IPS DF 6.9 (cell line): ENCODE measurements around the gene ZBTB3.
"Not testable (repeated sequence)": the region's sequence is repeated elsewhere in the genome, so short reads cannot be mapped to it uniquely, and the experiment has no call there.

Experiments
- DNase-seq: peaks from one replicate; pipeline ENCODE4 v3.0.0-alpha.2; 2013; ENCODE audit warnings: low read depth, low spot score
- H3K27ac ChIP-seq: one replicate; pipeline ENCODE4 v1.5.1; 2013; ENCODE audit warnings: low read length, control low read depth
- H3K27me3 ChIP-seq: 2 replicates; pipeline ENCODE4 v1.6.1; 2013; ENCODE audit warnings: mild to moderate bottlenecking, low read length; ENCODE audit not compliant: control insufficient read depth, insufficient read depth
- H3K36me3 ChIP-seq: 2 replicates; pipeline ENCODE4 v1.6.1; 2013; ENCODE audit warnings: low read length; ENCODE audit not compliant: control insufficient read depth, insufficient read depth
- H3K4me1 ChIP-seq: 2 replicates; pipeline ENCODE4 v1.6.1; 2013; ENCODE audit warnings: low read length; ENCODE audit not compliant: control insufficient read depth, insufficient read depth
- H3K4me3 ChIP-seq: 2 replicates; pipeline ENCODE4 v1.5.1; 2013; ENCODE audit warnings: mild to moderate bottlenecking, low read length
- H3K9me3 ChIP-seq: 2 replicates; pipeline ENCODE4 v1.6.1; 2013; ENCODE audit warnings: low read length, inconsistent platforms; ENCODE audit not compliant: control insufficient read depth, insufficient read depth
- WGBS: extraction: QIAGEN DNeasy Blood & Tissue Kit; methylation state at CpG from one replicate; pipeline ENCODE4 v1.1.7; 2013; ENCODE audit warnings: mixed read lengths, missing lambda C conversion rate; ENCODE audit not compliant: insufficient read length, insufficient coverage; 5-methylcytosine and 5-hydroxymethylcytosine counted together

ZBTB3 gene

GRCh38 chr11:62707277-62707861, 46.6 kb downstream of the ZBTB3 start, which contains the start of the genes BSCL2 and GNG3:
Gene BSCL2 (minus strand): TSS chr11:62707424. CDS start chr11:62707195, 229 bp downstream.
Gene GNG3 (plus strand): TSS chr11:62707676. CDS start chr11:62708296, 620 bp downstream.
- peaks cover 2% of the 10 kb centered on the region; the same call in 1 of the 2 replicates for H3K36me3 ChIP-seq
- H3K9me3 ChIP-seq, result no peaks in the 10 kb centered on the region
- whole genome bisulfite sequencing, result no CpG with 5 or more reads among the region's 10 CpGs
- no peaks in the 10 kb centered on the region for H3K27me3 ChIP-seq
- H3K27ac ChIP-seq, result no peak within 1 kb of the TSS
- H3K4me1 ChIP-seq, result no peaks in the 10 kb centered on the region; the same call in 1 of the 2 replicates
- H3K4me3 ChIP-seq, result peak within 1 kb of the TSS; percentile 70; the same call in 1 of the 2 replicates
- peak; percentile 95 for DNase-seq

- Histone ChIP-seq H3K27me3 (no peaks in the 10 kb centered on the region), H3K9me3 (no peaks in the 10 kb centered on the region), H3K36me3 (no peaks in the 10 kb centered on the region), H3K4me3 (peak overlapping the region; percentile 70; the same call in 1 of the 2 replicates), H3K4me1 (no peaks in the 10 kb centered on the region; the same call in 1 of the 2 replicates), H3K27ac (no peak overlapping the region)
- no CpG with 5 or more reads among the region's 8 CpGs for WGBS
- no peak for DNase-seq
Measured at GRCh38 chr11:62706850-62707247, 47.1 kb downstream of the ZBTB3 start.

- Histone ChIP-seq H3K27me3 (no peaks in the 10 kb centered on the region), H3K27ac (no peak overlapping the region), H3K9me3 (no peaks in the 10 kb centered on the region), H3K4me1 (no peaks in the 10 kb centered on the region; the same call in 1 of the 2 replicates), H3K36me3 (no peaks in the 10 kb centered on the region), H3K4me3 (peak overlapping the region; percentile 70; the same call in 1 of the 2 replicates)
- no peak for DNase-seq
- no CpG with 5 or more reads among the region's 73 CpGs for WGBS
Measured at GRCh38 chr11:62705880-62706849, 47.8 kb downstream of the ZBTB3 start.

GRCh38 chr11:62705413-62705812, 48.5 kb downstream of the ZBTB3 start:
- Histone ChIP-seq H3K27me3 (no peaks in the 10 kb centered on the region), H3K27ac (no peak overlapping the region), H3K4me1 (no peaks in the 10 kb centered on the region; the same call in 1 of the 2 replicates), H3K36me3 (no peaks in the 10 kb centered on the region), H3K9me3 (no peaks in the 10 kb centered on the region), H3K4me3 (peak overlapping the region; percentile 57; the same call in 1 of the 2 replicates)
- no CpG with 5 or more reads among the region's 7 CpGs for WGBS
- no peak for DNase-seq

GRCh38 chr11:62703921-62704320, 50.0 kb downstream of the ZBTB3 start:
- DNase-seq, H3K9me3 ChIP-seq, H3K4me3 ChIP-seq, H3K27ac ChIP-seq, H3K27me3 ChIP-seq, H3K4me1 ChIP-seq, H3K36me3 ChIP-seq: not testable (repeated sequence)
- no CpG with 5 or more reads among the region's 4 CpGs for WGBS

GRCh38 chr11:62702246-62702645, 51.7 kb downstream of the ZBTB3 start:
- no peak for DNase-seq
- Histone ChIP-seq H3K27me3 (no peaks in the 10 kb centered on the region), H3K4me1 (no peaks in the 10 kb centered on the region), H3K9me3 (no peaks in the 10 kb centered on the region), H3K36me3 (peaks cover 3% of the 10 kb centered on the region; the same call in 1 of the 2 replicates), H3K4me3 (no peak overlapping the region), H3K27ac (no peak overlapping the region)
- no CpG with 5 or more reads among the region's 11 CpGs for WGBS
